HG03175 (cell line): ENCODE results near the gene XRCC6.
"Not testable (repeated sequence)": the region's sequence is repeated elsewhere in the genome, so short reads cannot be mapped to it uniquely, and the experiment has no call there.

Experiments used
- ATAC-seq: cut with Tn5 transposase; IDR thresholded peaks from one replicate; pipeline ENCODE4 v1.9.1; 2021; ENCODE audit warnings: mild to moderate bottlenecking, moderate library complexity; ENCODE audit not compliant: unreplicated experiment

XRCC6 gene

GRCh38 chr22:41621099-41621910 is at the start of gene XRCC6:
TSS of gene XRCC6 (plus strand) at chr22:41621295. CDS start at chr22:41622005, 710 bp downstream.
- ATAC-seq: peak; percentile 83

GRCh38 chr22:41571786-41572185 is 49.3 kb upstream of the XRCC6 start:
- ATAC-seq: no peak

- not testable (repeated sequence) for ATAC-seq
These were observed 48.8 kb upstream of the XRCC6 start for GRCh38 chr22:41572305-41572704.

- no peak for ATAC-seq
These were observed 47.4 kb upstream of the XRCC6 start for GRCh38 chr22:41573677-41574076.

GRCh38 chr22:41574847-41575381 is 46.2 kb upstream of the XRCC6 start:
- ATAC-seq: no peak

- no peak for ATAC-seq
These were observed 45.6 kb upstream of the XRCC6 start for GRCh38 chr22:41575533-41575932.

GRCh38 chr22:41576877-41577276 is 44.2 kb upstream of the XRCC6 start:
- no peak for ATAC-seq

GRCh38 chr22:41578114-41578513 is 43.0 kb upstream of the XRCC6 start:
- no peak for ATAC-seq

GRCh38 chr22:41578818-41579217 is 42.3 kb upstream of the XRCC6 start:
- ATAC-seq: no peak

- ATAC-seq: no peak
These were observed 41.6 kb upstream of the XRCC6 start for GRCh38 chr22:41579297-41579996.

GRCh38 chr22:41579997-41580355 is 41.1 kb upstream of the XRCC6 start:
- no peak for ATAC-seq

GRCh38 chr22:41582694-41583093 is 38.4 kb upstream of the XRCC6 start:
- ATAC-seq: no peak

- no peak for ATAC-seq
These were observed 36.2 kb upstream of the XRCC6 start for GRCh38 chr22:41584881-41585280.

GRCh38 chr22:41585898-41586297 is 35.2 kb upstream of the XRCC6 start:
- ATAC-seq: no peak

GRCh38 chr22:41587347-41587723 is 33.8 kb upstream of the XRCC6 start:
- ATAC-seq: no peak

GRCh38 chr22:41589391-41590241 is 31.5 kb upstream of the XRCC6 start, which contains the start of gene PMM1:
TSS of gene PMM1 (minus strand) at chr22:41589840. CDS start at chr22:41589805, 35 bp downstream.
- peak; percentile 92 for ATAC-seq

- ATAC-seq: not testable (repeated sequence)
These were observed 27.6 kb upstream of the XRCC6 start for GRCh38 chr22:41593336-41593960.

GRCh38 chr22:41595703-41596102 is 25.4 kb upstream of the XRCC6 start:
- no peak for ATAC-seq

- no peak for ATAC-seq
These were observed 24.1 kb upstream of the XRCC6 start for GRCh38 chr22:41596776-41597634.

- no peak for ATAC-seq
These were observed 23.5 kb upstream of the XRCC6 start for GRCh38 chr22:41597635-41597953.
